ENCODE results near the gene MCM5.

- TF ChIP-seq YY1 (IDR thresholded peaks at IDR 0.05; ENCODE audit: extremely low read depth, insufficient replicate concordance, low read depth, low read length), result no peak
- TF ChIP-seq CTCF (IDR thresholded peaks at IDR 0.05 in 2 of 3, conservative IDR thresholded peaks at IDR 0.05 in 1 of 3; ENCODE audit: borderline replicate concordance in 1 of 3, insufficient read depth in 1 of 3, low read depth in 2 of 3, low read length in 2 of 3), result no peak
- TF ChIP-seq POLR2A (IDR thresholded peaks at IDR 0.05; ENCODE audit: borderline replicate concordance, extremely low read depth, insufficient read depth, insufficient read length), result no peak
- no peak for TF ChIP-seq JUND (IDR thresholded peaks at IDR 0.05)
- TF ChIP-seq EZH2 (IDR thresholded peaks at IDR 0.05), result no peak
- no peak for TF ChIP-seq REST (IDR thresholded peaks at IDR 0.05; ENCODE audit: low read depth)
Observed at GRCh38 chr22:35454416-35455054, 54.6 kb downstream of the MCM5 start.

All from HCT116 (cell line).